HG02943 (cell line): ENCODE results near the gene ALDH1A2.

Experiments used
- ATAC-seq: cut with Tn5 transposase; IDR thresholded peaks from one replicate; pipeline ENCODE4 v1.9.1; 2021; ENCODE audit warnings: mild to moderate bottlenecking, low read depth, moderate library complexity; ENCODE audit not compliant: unreplicated experiment

Gene ALDH1A2

GRCh38 chr15:57947781-57948180, 117.7 kb downstream of the ALDH1A2 start:
- no peak for ATAC-seq

- ATAC-seq, result no peak
These were observed 118.2 kb downstream of the ALDH1A2 start for GRCh38 chr15:57947282-57947681.

- no peak for ATAC-seq
These were observed 118.9 kb downstream of the ALDH1A2 start for GRCh38 chr15:57946491-57947048.

- ATAC-seq, result no peak
These were observed 119.9 kb downstream of the ALDH1A2 start for GRCh38 chr15:57945616-57946015.

- no peak for ATAC-seq
These were observed 121.6 kb downstream of the ALDH1A2 start for GRCh38 chr15:57943754-57944420.

- no peak for ATAC-seq
These were observed 122.3 kb downstream of the ALDH1A2 start for GRCh38 chr15:57943171-57943570.

- ATAC-seq, result no peak
These were observed 123.7 kb downstream of the ALDH1A2 start for GRCh38 chr15:57941816-57942215.

GRCh38 chr15:57932348-57932747, 133.2 kb downstream of the ALDH1A2 start:
- no peak for ATAC-seq

- ATAC-seq, result no peak
These were observed 133.9 kb downstream of the ALDH1A2 start for GRCh38 chr15:57931570-57931969.

- no peak for ATAC-seq
These were observed 138.3 kb downstream of the ALDH1A2 start for GRCh38 chr15:57927091-57927631.

- no peak for ATAC-seq
These were observed 139.9 kb downstream of the ALDH1A2 start for GRCh38 chr15:57925650-57926049.

GRCh38 chr15:57924598-57924997, 140.9 kb downstream of the ALDH1A2 start:
- no peak for ATAC-seq

- ATAC-seq, result no peak
These were observed 141.8 kb downstream of the ALDH1A2 start for GRCh38 chr15:57923750-57924149.

GRCh38 chr15:57923306-57923705, 142.2 kb downstream of the ALDH1A2 start:
- ATAC-seq, result no peak

- ATAC-seq, result no peak
These were observed 142.7 kb downstream of the ALDH1A2 start for GRCh38 chr15:57922776-57923175.

GRCh38 chr15:57921371-57921770, 144.1 kb downstream of the ALDH1A2 start:
- no peak for ATAC-seq

GRCh38 chr15:57920911-57921310, 144.6 kb downstream of the ALDH1A2 start:
- no peak for ATAC-seq

GRCh38 chr15:57919754-57920153, 145.8 kb downstream of the ALDH1A2 start:
- ATAC-seq, result no peak

- ATAC-seq, result no peak
These were observed 147.5 kb downstream of the ALDH1A2 start for GRCh38 chr15:57917998-57918397.

- no peak for ATAC-seq
These were observed 148.8 kb downstream of the ALDH1A2 start for GRCh38 chr15:57916695-57917094.

GRCh38 chr15:57915827-57916531, 149.5 kb downstream of the ALDH1A2 start:
- ATAC-seq, result no peak
